ENCODE data around the gene PRKD2. TPM values are rescaled to one million over a fixed set of nuclear protein-coding genes. Genes with fewer than 3 reads are reported as not detected.

PRKD2 gene
- total and polyA plus RNA-seq, 2 experiments from 2014 or later = 53.8 to 68.0 TPM

GRCh38 chr19:46635920-46636761 lies 80.8 kb downstream of the PRKD2 start, which contains the start of gene GNG8:
Gene GNG8, minus strand, starts transcription at chr19:46636202. Its CDS starts 1,520 bp downstream, at chr19:46634682.
- H3F3A ChIP-seq (replicated peaks; ENCODE audit: low read depth) = peaks cover 14% of the 10 kb centered on the region; the same call in 1 of the 2 replicates
- peaks cover 27% of the 10 kb centered on the region for H3K4me1 ChIP-seq (ENCODE audit: insufficient read depth)
- Mint-ChIP-seq H3K9me3 (no peaks in the 10 kb centered on the region; the same call in 2 of the 3 replicates), H3K4me3 (peak within 1 kb of the TSS; percentile 79), H3K27ac (no peak within 1 kb of the TSS), H3K27me3 (ENCODE audit: insufficient read depth, low read depth, poor library complexity) (peaks cover 43% of the 10 kb centered on the region), H3K4me1 (peaks cover 15% of the 10 kb centered on the region), H3K36me3 (ENCODE audit: low read depth) (no peaks in the 10 kb centered on the region)
- no peaks in the 10 kb centered on the region for H3K79me2 ChIP-seq (replicated peaks; ENCODE audit: insufficient read depth)
- H3K4me2 ChIP-seq = peak within 1 kb of the TSS; percentile 96
- TF ChIP-seq EZH2 (IDR thresholded peaks at IDR 0.05; ENCODE audit: low read depth, unreplicated experiment) = no peak
- TF ChIP-seq EZH2phosphoT487 (IDR thresholded peaks at IDR 0.05; ENCODE audit: unreplicated experiment) = no peak
- no peak for TF ChIP-seq NANOG (IDR thresholded peaks at IDR 0.05; ENCODE audit: borderline replicate concordance)
- TF ChIP-seq ZNF114 (CRISPR knock-in tag; IDR thresholded peaks at IDR 0.05) = no peak
- TF ChIP-seq ZNF331 (CRISPR knock-in tag; IDR thresholded peaks at IDR 0.05; ENCODE audit: low read depth) = no peak
- TF ChIP-seq POLR2AphosphoS5 (IDR thresholded peaks at IDR 0.05; ENCODE audit: low read depth) = no peak
- TF ChIP-seq STAT1 (IDR thresholded peaks at IDR 0.05; ENCODE audit: unreplicated experiment) = no peak
- no peak for TF ChIP-seq REST (IDR thresholded peaks at IDR 0.05; ENCODE audit: unreplicated experiment)
- TF ChIP-seq CREB1 (CRISPR knock-in tag; IDR thresholded peaks at IDR 0.05; ENCODE audit: low read depth) = no peak
- no peak for TF ChIP-seq ZNF462 (CRISPR knock-in tag; IDR thresholded peaks at IDR 0.05)
- TF ChIP-seq ETS1 (IDR thresholded peaks at IDR 0.05) = no peak
- TF ChIP-seq, protein P1, sequence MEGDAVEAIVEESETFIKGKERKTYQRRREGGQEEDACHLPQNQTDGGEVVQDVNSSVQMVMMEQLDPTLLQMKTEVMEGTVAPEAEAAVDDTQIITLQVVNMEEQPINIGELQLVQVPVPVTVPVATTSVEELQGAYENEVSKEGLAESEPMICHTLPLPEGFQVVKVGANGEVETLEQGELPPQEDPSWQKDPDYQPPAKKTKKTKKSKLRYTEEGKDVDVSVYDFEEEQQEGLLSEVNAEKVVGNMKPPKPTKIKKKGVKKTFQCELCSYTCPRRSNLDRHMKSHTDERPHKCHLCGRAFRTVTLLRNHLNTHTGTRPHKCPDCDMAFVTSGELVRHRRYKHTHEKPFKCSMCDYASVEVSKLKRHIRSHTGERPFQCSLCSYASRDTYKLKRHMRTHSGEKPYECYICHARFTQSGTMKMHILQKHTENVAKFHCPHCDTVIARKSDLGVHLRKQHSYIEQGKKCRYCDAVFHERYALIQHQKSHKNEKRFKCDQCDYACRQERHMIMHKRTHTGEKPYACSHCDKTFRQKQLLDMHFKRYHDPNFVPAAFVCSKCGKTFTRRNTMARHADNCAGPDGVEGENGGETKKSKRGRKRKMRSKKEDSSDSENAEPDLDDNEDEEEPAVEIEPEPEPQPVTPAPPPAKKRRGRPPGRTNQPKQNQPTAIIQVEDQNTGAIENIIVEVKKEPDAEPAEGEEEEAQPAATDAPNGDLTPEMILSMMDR (conservative IDR thresholded peaks at IDR 0.05; ENCODE audit: low read depth in 2 of 2) = no peak
- no peak for TF ChIP-seq JUNB (IDR thresholded peaks at IDR 0.05; ENCODE audit: unreplicated experiment)
- no peaks in the 10 kb centered on the region for H3K36me3 ChIP-seq (ENCODE audit: insufficient read depth)
- H3K4me3 ChIP-seq = peak within 1 kb of the TSS; percentile 87
- DNase-seq (ENCODE audit: low spot score) = peak; percentile 64
- H4K20me1 ChIP-seq (replicated peaks; ENCODE audit: insufficient read depth) = no peaks in the 10 kb centered on the region; the same call in 1 of the 2 replicates
- H2AFZ ChIP-seq = peak within 1 kb of the TSS; percentile 96
- H3K27me3 ChIP-seq (ENCODE audit: insufficient read depth) = peaks cover 72% of the 10 kb centered on the region
- ATAC-seq = peak; percentile 1; the same call in 2 of the 3 replicates
- no peak within 1 kb of the TSS for H3K27ac ChIP-seq (ENCODE audit: low read depth)
- no peaks in the 10 kb centered on the region for H3K9me2 ChIP-seq (ENCODE audit: insufficient read depth)
